Medulla oblongata (tissue), 1 donor: ENCODE results near the gene PXDN.
"Not testable (repeated sequence)": the region's sequence is repeated elsewhere in the genome, so short reads cannot be mapped to it uniquely, and the experiment has no call there.

ENCODE experiments used
- DNase-seq: peaks from one replicate; pipeline ENCODE4 v3.0.0-alpha.2; 2015; ENCODE audit errors: extremely low spot score

The PXDN gene

DNA sequence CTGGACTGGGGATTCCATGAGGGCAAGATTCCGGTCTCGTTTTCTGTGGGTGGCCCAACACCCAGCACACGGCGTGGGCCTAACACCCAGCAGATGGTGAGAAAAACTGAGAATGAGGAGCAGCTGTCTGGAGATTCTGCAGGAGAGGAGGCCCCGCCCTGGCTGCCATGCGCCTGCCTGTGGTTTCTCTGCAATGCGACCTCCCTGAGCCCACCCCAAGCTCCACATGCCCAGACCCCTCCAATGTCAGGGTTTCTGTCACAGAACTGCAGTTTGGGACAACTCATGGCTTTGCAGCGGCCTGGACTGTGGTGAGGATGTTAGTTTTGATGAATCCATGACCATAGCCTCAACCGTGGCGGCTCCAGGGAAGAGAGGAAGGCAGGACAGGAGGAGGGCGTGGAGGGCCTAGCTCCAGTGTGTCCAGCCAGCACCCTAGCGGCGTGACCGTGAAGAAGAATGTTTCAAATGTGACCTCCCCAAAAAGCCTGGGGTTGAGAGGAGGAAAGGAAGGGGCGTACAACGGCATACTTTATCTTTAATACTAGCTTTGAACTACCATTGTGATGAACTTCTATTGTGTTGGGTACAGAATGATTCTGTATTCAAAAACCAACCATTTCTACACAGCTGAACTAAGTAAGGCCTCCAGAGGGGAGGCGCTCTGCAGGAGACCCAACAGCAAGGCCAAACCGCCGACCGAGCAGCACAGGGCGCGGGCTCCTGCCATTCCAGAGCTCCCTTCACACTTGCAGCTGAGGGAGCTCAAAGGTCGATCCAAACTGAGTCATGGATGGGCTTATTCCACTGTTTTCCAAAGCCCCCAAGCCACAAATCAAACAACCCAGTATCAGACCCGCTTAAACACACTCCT is 3.4 kb downstream of the PXDN start:
- no peak for DNase-seq

DNA sequence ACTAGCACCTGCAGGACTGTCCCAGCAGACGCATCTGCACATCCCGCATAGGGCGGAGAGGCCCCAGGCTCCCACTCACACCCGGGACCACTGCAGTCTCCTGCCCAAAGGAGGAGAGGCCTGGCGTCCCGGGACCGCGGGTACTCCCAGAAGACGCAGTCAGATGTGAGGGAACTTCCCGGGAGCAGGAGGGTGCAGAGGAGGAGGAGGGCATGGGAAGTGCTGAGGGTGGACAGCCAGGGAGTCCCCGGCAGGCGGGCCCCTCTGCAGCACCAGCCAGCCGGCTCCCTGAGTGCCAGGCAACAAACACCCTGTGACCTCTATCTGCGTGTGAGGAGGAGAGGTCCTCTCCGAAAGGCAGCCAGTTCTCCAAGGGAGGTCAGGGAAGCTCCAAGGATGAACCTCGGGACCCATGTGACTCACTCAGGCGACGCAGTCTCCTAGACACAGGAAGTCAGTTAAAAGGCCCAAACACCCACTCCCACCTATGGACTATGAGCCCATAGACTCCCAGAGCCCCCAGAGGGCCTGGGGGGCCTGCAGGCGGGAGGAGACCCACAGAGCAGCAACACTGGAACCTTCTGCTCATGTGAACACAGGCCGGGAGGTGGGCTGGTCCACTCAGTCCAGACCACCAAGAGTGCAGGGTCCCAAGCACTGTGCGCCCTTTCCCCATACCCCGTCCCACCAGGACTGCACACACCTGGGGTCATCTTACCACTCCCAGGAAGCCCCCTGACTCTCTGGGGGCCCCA is 4.2 kb downstream of the PXDN start:
- DNase-seq = no peak

DNA sequence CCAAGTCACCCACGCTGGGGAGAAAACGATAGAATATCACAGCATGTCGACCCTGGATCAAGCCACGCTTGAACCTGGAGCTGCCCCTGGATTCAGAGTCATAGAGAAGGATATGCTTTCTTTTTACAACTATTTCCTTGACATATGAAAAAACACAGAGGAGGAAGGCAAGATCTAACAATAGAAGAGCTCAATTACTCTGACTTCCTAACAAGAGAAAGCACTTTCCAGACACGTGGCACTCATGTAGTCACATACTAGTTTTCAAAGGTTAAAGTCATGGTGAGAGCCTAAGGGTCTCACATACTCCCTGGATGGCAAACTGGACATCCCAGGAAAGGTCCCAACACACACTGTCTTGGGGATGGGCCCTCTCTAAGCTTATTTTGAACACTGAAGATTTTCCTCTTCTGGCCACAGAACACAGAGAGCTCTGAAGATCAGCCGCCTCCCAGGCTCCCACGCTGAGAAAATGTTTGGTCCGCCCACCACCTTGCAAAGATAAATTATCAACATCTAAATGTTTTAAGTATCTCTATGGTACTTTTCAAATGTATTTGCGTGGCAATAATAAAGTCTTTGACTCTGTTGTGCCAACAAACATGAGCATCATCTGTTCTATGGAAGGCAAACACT is 4.9 kb downstream of the PXDN start:
- no peak for DNase-seq

DNA sequence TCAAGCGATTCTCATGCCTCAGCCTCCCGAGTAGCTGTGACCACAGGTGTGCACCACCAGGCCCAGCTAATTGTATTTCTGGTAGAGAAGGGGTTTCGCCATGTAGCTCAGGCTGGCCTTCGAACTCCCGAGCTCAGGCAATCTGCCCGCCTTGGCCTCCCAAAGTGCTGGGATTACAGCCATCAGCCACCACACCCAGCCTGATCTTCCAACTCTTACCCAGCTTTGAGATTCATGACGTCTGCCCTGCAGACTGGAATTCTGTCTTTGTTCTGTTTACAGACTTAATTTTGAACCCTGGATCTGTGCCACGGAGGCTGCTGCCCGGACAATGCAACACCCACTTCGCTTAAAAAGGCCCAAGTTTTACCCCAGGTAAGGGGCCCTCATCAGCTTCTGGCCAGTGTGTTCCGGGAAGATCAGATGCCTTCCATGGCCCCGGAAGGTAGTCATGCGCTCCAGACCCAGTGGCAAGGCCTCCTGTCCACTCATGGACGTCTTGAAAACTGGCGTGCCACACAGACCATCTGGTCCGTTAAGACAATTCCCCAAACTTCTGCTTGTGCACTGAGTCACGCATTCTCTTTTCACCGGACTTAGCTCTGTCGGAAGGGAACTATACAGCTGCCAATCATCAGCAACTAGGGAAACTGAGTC is 5.5 kb downstream of the PXDN start:
- no peak for DNase-seq

DNA sequence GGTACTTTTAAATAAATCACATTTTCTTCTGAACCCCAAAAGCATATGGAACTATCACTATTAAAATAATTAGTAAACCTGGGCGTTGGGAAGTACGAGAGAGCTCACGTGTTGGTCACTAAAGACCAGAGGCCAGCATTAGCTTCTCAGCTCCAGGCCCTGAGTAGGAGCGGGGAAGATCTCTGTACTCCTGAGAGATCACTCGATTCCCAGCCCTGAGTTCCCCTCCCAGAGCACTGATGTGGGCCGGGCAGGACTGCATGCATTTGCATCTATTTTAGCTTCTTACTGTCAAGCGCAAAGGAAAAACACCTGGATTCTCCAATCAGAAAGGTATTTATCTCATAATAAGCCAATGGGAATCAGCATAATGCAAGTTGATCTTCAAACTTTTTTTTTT is 6.2 kb downstream of the PXDN start:
- no peak for DNase-seq

DNA sequence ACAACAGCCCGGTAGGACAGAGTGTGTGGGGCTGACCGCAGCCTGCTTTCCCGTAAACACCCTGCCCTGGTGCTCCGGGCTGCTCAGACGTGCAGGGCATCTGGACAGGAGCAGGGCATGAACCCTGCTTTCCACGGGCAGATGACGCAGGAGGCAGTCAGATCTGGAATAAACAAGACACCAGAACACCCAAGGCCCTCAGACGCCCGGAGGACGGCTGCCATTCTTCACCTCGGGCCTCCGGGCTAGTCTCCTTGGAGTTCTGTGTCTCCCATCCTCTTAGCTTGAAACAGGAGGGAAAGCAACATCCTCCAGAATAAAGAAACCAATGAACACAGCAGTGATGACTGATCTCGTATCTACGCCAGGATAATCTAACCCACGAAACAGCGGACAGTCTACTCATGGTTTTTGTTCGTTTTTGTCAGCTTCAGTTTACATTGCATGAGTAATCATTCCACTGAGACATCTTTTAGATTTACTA is 7.3 kb downstream of the PXDN start:
- DNase-seq = no peak

DNA sequence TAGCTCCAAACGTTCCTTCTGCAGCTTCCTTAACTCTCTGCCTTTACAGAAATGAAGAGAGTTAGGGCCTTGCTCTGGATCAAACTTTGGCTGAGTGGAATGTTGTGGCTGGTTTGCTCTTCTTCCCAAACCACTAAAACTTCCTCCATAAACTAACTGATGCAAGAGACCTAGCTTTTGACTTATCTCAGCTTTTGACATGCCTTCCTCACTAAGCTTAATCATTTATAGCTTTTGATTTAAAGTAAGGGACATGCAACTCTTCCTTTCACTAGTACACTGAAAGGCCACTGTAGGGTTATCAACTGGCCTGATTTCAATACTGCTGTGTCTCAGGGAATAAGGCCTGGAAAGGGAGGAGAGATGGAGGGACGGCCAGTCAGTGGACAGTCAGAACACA is 8.3 kb downstream of the PXDN start:
- DNase-seq = no peak

DNA sequence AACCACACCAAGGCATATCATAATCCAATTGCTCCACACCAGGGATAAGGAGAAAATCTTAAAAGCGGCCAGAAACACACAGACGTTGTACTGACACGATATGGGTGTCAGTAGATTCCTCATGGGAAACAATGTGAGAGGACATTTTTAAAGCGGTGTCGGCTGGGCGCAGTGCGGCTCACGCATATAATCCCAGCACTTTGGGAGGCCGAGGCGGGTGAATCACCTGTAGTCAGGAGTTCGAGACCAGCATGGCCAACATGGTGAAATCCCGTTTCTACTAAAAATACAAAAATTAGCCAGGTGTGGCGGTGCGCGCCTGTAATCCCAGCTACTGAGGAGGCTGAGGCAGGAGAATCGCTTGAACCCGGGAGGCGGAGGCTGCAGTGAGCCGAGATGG is 11.0 kb downstream of the PXDN start:
- DNase-seq = not testable (repeated sequence)

DNA sequence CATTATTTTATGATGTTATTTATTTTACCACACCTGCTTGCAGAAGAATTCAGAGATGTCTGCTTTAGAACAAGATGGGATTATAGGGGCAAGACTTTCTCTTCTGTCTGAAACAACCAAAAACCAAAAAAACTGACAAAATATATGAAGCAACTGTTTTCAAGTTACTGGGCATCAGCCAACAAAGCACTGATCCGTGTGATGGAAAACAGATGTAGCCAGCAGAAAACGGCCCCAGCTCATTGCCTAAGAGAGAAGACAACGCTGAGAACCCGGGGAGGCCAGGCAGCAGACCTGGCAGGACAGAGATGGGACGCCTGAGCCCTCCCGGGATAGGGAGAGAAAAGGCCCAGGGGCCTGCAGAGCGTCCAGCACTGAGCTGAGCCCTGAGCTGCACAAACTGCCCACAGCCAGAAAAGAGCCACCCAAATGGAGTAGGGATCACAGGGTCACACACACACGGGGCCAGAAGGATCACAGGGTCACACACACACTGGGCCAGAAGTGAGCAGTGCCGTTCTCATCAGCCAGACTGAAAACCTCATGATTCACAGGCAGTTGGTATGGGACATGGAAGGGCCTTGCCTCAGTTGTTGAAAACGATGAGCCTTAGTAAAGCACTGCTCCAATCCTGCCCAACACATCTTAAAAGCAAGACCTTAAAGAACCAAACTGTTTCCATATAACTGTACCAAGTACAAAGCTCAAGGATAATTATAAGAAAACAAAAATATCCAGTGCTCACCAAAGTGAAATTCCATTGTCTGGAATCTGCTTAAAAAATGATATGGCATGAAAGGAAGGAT is 12.1 kb downstream of the PXDN start:
- no peak for DNase-seq

DNA sequence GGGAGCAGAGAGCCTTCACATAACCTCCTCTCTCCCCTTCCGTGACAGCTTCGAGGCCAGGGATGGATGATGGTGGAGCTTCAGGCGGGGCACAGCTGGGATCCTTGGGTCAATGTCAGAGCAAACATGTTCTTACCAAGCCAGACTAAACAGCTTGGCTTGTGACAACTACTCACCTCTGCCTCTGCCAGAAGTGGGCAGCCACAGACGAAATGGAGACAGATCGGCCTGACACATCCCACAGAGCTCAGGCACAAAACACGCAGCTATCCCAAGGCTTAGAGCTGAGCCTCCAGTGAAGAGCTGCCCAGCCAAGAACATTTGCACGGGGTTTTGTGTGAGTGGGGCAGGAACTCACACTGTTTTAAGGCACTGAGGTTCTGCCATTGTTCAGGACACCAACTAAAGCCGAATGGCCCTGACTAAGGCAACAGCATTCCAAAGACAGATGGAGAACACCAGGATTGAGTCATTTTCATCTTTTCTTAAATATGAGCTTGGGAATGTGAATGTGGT is 12.8 kb downstream of the PXDN start:
- DNase-seq = no peak

DNA sequence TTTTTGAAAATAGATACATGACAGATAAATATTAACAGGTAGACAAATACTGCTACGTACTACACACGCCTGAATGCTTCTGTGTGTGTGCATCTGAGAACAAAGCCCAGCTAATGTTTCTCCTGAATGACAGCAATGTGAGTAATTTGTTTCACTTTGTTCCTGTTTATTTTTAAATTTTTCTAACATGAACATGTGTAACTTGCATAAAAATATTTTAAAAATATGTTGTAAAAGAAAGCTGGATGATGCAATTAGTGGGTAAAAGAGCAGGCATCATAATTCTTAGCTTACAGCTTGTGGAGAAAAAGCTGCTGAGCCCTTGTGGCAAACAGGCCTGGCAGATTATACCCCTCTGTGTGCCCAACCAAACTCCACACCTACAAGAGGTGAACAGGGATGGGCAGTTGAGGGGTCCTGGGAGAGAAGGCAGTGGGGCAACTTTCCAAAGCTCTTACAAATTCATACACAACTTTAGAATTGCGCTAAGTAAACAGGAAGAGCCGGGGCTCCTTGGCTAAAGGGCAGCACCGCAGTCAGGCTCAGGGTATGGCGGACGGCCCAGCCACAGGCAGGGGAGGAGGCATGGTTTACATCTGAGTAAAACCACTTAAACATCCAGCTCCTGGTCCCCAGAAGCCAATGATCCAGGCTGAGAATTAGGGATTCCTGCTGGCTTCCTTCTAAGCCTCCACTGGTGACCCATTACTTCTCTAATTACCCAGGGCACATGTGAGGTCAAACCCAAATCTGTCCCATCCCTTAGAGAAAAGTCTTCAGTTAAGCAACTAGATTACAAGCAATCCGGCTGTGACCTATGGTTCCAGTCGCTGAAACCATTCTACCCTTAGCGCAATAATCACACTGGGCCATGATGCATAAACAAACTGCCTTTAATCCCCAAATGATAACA is 14.0 kb downstream of the PXDN start:
- no peak for DNase-seq

DNA sequence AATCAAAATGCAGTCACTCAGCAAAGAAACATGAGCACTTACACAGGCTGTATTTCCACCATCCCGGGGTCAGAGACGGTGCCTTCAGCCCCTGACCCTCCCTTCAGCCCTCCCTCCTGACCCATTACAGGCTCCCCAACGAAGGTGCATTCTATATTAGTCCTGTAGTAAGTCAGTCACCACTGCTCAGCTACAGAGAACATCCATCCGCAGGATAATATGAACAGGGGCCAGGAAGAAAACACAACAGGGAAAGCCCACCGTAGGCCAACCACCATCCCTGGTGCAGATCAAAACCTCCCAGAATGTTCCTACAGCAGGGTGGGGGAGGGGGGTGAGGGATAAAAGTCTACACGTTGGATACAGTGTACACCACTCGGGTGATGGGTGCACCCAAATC is 15.1 kb downstream of the PXDN start:
- no peak for DNase-seq

DNA sequence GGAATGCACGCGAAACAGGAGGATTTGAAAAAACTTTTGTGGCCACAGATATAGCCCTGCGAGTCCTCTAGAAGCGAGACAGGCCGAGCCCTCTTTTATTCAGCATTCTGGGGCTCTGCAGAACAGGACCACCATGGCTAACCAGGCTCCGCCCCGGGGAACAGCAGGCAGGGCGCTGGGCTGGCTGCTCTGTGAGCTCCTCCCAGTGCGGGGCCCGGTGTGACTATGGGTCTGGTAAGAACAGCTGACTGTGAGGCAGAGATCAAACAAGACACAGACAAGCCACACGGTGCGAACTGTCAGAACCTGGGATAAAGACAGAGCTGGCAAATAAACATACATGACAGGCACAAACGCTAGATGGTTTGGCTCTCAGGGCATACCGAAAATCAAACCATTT is 15.5 kb downstream of the PXDN start:
- DNase-seq = no peak

DNA sequence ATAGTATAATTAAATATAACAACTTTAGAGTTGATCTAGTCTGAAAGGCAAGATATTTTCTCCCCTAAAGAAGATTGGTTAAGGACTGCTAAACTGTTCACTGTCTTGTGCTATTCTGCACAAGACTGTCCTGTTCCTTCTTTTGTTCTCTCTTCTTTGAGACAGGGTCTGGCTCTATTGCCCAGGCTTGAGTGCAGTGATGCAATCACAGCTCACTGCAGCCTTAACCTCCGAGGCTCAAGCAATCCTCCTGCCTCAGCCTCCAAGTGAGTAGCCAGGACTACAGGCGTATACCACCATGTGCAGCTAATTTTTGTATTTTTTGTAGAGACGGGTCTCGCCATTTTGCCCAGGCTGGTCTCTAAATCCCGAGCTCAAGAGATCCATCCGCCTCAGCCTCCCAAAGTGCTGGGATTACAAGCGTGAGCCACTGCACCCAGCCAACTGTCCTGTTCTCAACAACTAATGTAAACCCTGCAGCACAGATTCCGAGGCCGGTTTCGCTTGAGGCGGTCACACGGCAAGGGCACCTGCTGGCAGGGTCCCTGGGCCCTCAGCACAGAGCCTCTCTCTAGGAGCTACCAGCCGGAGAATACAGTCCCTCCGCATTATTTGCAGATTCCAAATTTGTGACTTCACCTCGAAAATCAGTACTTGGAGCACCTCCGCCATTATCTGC is 16.4 kb downstream of the PXDN start:
- DNase-seq = no peak

DNA sequence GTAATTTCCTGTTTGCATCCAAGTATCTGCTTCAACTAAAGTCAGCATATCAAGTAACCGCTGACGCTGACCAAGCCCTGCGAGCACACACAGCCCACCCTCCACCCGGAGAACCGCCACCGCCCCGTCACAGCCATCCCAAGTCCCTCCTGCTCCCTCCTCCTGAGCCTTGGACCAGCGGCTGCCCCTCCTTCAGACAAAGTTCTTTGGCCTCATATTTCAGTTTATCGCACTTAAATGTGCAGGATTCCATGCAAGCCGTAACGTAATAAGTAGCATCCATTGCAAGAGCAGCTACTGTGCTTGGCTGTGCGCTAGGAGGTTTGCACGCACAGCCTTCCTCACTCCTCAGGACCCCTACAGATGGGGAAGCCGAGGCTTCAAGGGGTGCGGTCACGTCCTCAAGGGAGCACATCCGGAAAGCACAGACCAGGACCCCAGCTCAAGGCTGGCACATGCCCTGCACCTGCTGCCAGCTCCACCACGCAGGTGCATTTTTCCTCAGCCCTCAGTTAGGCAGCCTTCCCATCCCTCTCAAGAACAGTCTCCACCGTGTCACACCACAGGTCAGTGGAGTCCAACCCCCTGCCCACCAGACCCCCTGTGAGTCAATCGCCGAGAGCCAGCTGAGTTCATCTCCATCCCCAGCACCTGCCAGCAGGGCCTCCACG is 17.1 kb downstream of the PXDN start:
- DNase-seq = no peak

DNA sequence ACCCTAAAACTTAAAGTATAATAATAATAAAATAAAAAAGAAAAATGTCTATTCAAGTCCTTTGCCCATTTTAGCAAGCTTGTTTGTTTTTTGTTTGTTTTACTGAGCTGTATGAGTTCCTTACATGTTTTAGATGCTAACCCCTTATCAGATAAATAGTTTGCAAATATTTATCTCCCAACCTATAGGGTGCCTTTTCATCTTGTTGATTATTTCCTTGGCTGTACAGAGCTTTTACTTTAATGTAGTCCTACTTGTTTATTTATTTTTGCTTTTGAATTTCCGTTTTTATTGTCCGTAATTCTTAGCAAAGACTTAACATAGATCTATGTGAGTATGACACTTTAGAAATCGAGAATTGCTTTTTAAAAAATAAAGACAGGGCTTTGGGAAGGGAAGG is 17.8 kb downstream of the PXDN start:
- no peak for DNase-seq

DNA sequence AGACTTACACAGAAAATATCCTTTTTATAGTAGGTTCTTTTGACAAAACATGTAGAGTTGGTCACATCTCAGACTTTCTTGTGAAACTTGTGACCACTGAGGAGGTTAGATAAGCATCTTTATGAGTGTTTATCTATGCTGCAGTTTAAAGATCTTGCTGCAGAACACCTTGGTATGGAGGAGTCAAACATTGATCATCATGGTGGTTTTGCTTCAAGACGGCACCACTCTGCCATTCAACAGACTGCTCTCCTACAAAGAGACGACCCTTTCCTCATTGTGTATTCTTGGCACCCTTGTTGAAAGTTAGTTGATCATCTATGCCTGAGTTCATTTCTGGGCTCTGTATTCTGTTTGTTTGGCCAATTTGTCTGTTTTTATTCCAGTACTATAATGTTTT is 20.0 kb downstream of the PXDN start:
- DNase-seq = not testable (repeated sequence)

DNA sequence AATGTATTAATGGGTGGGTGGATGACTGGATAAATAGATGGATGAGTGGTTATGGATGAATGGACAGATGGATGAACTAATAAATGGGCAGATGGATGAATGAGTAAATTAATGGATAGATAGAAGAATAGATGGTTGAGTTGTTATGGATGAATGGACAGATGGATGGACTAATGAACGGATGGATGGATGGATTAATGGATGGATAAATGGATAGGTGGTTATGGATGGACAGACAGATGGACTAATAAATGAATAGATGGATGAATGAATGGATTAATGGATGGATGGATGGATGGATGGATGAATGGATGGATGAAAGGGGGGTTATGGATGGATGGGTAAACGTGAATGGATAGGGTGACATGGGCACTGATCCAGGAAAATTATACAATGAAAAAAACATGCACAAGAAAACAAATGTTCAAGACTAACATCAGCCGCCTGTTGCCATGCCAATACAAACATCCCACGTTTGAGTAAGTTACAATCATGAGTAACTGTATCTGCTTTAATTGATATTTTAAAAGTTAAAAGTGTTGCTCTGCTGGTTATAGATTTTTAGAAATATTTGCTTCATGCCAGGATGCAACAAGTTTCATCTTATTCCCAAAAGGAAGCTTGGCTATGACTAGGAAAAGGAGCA is 20.8 kb downstream of the PXDN start:
- no peak for DNase-seq
